ENCODE results near the gene NUP210. TPM values are rescaled to one million over a fixed set of nuclear protein-coding genes. Genes with fewer than 3 reads are reported as not detected.

The NUP210 gene
- polyA plus RNA-seq, 1 of the 3 experiments (the other 2 are of a cell fraction) = 1.8 TPM

GRCh38 chr3:13274125-13274524 is 146.0 kb downstream of the NUP210 start (continued):
- TF ChIP-seq FOXM1 (IDR thresholded peaks at IDR 0.05; ENCODE audit: low read depth) (no peak), GATA2 (CRISPR knock-in tag; IDR thresholded peaks at IDR 0.05) (no peak), JUND (IDR thresholded peaks at IDR 0.05) (no peak), CHD2 (IDR thresholded peaks at IDR 0.05; ENCODE audit: low read length, partially characterized antibody) (no peak)

GRCh38 chr3:13273604-13274105 is 146.5 kb downstream of the NUP210 start:
- Histone ChIP-seq H4K20me1 (ENCODE audit: insufficient read depth) (no peaks in the 10 kb centered on the region), H3K4me1 (ENCODE audit: control insufficient read depth in 1 of 2, insufficient read depth in 2 of 2, low read depth in 1 of 2, low read length in 1 of 2) (peaks cover 0 to 16% of the 10 kb centered on the region in 2 experiments; a peak in 2 of 4 replicates), H3K36me3 (replicated peaks in 1 of 2; ENCODE audit: control insufficient read depth in 1 of 2, insufficient read depth in 2 of 2, low read length in 1 of 2) (no peaks in the 10 kb centered on the region), H3K27me3 (ENCODE audit: insufficient read depth) (no peaks in the 10 kb centered on the region; the same call in 1 of the 2 replicates), H3K9me3 (no peaks in the 10 kb centered on the region), H3K4me2 (no peak overlapping the region), H3K9ac (no peak overlapping the region), H3F3A (replicated peaks; ENCODE audit: insufficient read depth) (no peaks in the 10 kb centered on the region), H3K79me2 (ENCODE audit: insufficient read depth) (no peaks in the 10 kb centered on the region), H3K9me2 (no peaks in the 10 kb centered on the region), H3K4me3 (ENCODE audit: low read depth in 2 of 2, low read length in 1 of 2) (no peak overlapping the region), H3K27ac (ENCODE audit: low read depth in 2 of 2, low read length in 1 of 2) (no peak overlapping the region), H2AFZ (ENCODE audit: low read depth) (no peak overlapping the region)
- CTCF ChIA-PET = interaction anchor here (1.1 to 1.3 kb wide), 2 partner anchors 10 to 181 kb away, joined by 3 to 6 read pairs; no protein-coding TSS in a partner anchor
- 75% methylated on average over 6 of the region's 6 CpGs for WGBS (ENCODE audit: low lambda C conversion rate)
- no peak for DNase-seq
- TF ChIP-seq REST (IDR thresholded peaks at IDR 0.05; ENCODE audit: low read depth, low read length) (no peak), GABPA (IDR thresholded peaks at IDR 0.05; ENCODE audit: low read depth) (no peak), TEAD4 (IDR thresholded peaks at IDR 0.05; ENCODE audit: borderline replicate concordance, insufficient read depth) (no peak), PBX3 (IDR thresholded peaks at IDR 0.05) (no peak), ZBTB33 (IDR thresholded peaks at IDR 0.05; ENCODE audit: borderline replicate concordance, low read depth) (no peak), TCF12 (IDR thresholded peaks at IDR 0.05) (no peak), GATA2 (CRISPR knock-in tag; IDR thresholded peaks at IDR 0.05) (no peak), POLR2AphosphoS5 (IDR thresholded peaks at IDR 0.05; ENCODE audit: low read depth, low read length) (no peak), SMC3 (IDR thresholded peaks at IDR 0.05; ENCODE audit: low read depth, low read length) (no peak), TAF1 (IDR thresholded peaks at IDR 0.05; ENCODE audit: borderline replicate concordance, low read depth, low read length) (no peak), EZH2phosphoT487 (IDR thresholded peaks at IDR 0.05; ENCODE audit: borderline replicate concordance, low read depth) (no peak), JUND (IDR thresholded peaks at IDR 0.05) (no peak), FOXM1 (IDR thresholded peaks at IDR 0.05; ENCODE audit: low read depth) (no peak), USF2 (IDR thresholded peaks at IDR 0.05; ENCODE audit: borderline replicate concordance, low read depth, low read length) (no peak), SIN3A (IDR thresholded peaks at IDR 0.05; ENCODE audit: borderline replicate concordance, low read depth, low read length) (no peak)
- POLR2A ChIA-PET = no interaction called here

Measured in SK-N-SH (cell line).